Thyroid gland (tissue), 4 donors: ENCODE results near the gene TIPIN.

Experiments used
- CTCF ChIP-seq, 6 experiments: fragments of 200-600 bp in 3 of 6; fragments of 450-650 bp in 3 of 6; sonication (generic) in 3 of 6; IDR thresholded peaks; one replicate each; pipeline ENCODE4 v1.5.1; 2016 to 2019; ENCODE audit warnings: antibody characterized with exemption in 6 of 6, mild to moderate bottlenecking in 2 of 6, inconsistent platforms in 1 of 6, moderate library complexity in 1 of 6
- POLR2A ChIP-seq, 2 donors: fragments of 450-650 bp; IDR thresholded peaks; one replicate each; pipeline ENCODE4 v1.6.1; 2017; ENCODE audit warnings: antibody characterized with exemption in 2 of 2, mild to moderate bottlenecking in 2 of 2, moderate library complexity in 1 of 2

GRCh38 chr15:66388043-66388363 lies 31.5 kb upstream of the TIPIN start:
- TF ChIP-seq CTCF (IDR thresholded peaks at IDR 0.05): no peak
- TF ChIP-seq POLR2A (IDR thresholded peaks at IDR 0.05): no peak
